Right renal pelvis (tissue), 4 donors: Measurements from ENCODE around the gene ACTMAP. TPM values are rescaled to one million over a fixed set of nuclear protein-coding genes. Genes with fewer than 3 reads are reported as not detected.
"Not testable (repeated sequence)": the region's sequence is repeated elsewhere in the genome, so short reads cannot be mapped to it uniquely, and the experiment has no call there.

Experiments
- DNase-seq, 4 donors: peaks; one replicate each; pipeline ENCODE4 v3.0.0-alpha.2; 2013; ENCODE audit warnings: low read depth in 4 of 4, low spot score in 3 of 4, missing footprints in 1 of 4
- polyA plus RNA-seq, 4 donors: library from polyadenylated mRNA; unstranded; fragments of 120-200 nt; gene quantifications; one replicate each; pipeline ENCODE4 v1.2.1, GENCODE V29; 2013; ENCODE audit not compliant: insufficient read length in 4 of 4

The ACTMAP gene
- polyA plus RNA-seq, 4 donors, result 13.0 to 21.8 (median 15.4) TPM

DNA sequence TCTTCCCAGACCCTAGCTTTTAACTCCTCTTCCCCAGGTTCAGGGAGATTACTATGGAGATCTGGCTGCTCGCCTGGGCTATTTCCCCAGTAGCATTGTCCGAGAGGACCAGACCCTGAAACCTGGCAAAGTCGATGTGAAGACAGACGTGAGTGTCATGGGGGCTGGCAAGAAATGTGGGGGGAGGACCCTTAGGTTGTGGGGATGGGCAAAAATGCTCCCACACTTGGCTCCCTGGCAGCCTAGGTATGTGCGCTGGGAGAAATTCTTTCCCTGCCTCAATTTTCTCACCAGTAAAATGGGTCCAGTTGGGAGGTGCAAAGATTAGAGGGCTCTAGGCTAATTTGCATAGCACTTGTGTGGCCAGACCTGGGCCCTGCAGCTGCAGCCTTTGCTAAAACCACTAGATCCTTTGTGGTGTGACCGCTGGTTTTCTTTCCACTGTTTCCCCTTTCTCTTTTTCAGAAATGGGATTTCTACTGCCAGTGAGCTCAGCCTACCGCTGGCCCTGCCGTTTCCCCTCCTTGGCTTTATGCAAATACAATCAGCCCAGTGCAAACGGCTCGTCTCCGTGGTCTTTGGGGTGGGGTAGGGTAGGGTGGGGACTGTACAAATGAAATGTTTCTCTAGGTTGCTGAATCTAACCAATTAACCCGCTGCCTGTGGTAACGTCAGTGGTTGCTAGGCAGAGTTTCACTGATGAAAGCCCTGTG, 26.8 kb upstream of the ACTMAP start:
- peak; percentile 83 to 91 (median 89) for DNase-seq

DNA sequence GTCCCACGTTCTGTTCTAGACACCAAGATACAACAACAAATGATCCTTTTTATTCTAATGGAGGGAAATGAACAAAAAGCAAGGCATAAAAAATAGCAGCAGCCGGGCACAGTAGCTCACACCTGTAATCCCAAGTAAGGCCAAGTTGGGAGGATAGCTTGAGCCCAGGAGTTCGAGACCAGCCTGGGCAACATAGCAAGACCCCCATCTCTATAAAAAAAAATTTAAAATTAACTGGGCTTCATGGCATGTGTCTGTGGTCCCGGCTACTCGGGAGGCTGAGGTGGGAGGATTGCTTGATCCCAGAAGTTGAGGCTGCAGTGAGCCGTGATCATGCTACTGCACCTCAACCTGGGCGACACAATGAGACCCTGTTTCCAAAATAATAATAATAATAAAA, 26.1 kb upstream of the ACTMAP start:
- DNase-seq, result no peak

DNA sequence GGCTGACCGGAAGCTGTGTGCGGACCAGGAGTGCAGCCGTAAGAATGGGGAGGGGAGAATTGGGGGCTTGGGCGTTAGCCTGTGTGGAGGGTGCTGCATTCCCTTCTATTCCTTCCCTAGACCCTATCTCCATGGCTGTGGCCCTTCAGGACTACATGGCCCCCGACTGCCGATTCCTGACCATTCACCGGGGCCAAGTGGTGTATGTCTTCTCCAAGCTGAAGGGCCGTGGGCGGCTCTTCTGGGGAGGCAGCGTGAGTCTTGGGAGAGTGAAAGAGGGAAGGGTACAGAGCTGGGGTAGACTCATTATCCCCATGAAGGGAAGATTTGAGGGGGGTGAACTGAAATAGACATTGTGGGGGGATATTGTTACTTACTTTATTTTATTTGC, 25.4 kb upstream of the ACTMAP start:
- DNase-seq, result no peak

DNA sequence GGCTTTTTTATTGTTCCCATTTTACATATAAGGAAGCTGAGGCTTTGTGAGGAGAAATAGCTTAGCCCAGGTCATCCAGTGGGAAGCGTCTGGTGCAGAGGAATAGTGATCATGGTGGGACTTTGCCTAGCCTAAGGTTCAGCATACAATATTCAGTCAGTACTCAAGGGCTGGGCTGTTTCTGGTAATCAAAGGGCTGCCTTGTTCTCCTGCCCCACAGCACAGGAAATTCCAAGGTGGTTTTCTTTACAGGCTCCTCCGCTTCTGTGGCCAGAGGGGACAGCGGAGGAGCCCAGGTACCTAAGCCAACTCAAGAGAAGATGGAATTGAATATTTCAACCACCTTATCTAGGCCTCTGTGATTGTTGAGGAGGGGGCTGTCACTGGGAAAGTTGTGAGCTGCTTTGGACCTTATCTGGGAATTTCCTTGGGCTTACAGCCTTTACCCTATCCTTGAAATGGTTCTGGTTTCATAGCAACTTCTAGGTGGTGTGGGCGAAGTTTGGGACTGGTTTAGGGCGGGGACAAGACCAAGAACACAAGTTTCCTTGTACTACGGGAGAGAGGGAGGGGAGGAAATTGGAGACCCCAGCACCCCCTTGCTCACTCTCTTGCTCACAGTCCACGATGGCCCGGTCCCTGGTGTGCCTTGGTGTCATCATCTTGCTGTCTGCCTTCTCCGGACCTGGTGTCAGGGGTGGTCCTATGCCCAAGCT, 24.8 kb upstream of the ACTMAP start, which contains the start of gene MIA:
Gene MIA (plus strand): TSS at position 606 of the 716 bp plus-strand sequence. CDS start 22 bp downstream, at position 628.
- no peak for DNase-seq

DNA sequence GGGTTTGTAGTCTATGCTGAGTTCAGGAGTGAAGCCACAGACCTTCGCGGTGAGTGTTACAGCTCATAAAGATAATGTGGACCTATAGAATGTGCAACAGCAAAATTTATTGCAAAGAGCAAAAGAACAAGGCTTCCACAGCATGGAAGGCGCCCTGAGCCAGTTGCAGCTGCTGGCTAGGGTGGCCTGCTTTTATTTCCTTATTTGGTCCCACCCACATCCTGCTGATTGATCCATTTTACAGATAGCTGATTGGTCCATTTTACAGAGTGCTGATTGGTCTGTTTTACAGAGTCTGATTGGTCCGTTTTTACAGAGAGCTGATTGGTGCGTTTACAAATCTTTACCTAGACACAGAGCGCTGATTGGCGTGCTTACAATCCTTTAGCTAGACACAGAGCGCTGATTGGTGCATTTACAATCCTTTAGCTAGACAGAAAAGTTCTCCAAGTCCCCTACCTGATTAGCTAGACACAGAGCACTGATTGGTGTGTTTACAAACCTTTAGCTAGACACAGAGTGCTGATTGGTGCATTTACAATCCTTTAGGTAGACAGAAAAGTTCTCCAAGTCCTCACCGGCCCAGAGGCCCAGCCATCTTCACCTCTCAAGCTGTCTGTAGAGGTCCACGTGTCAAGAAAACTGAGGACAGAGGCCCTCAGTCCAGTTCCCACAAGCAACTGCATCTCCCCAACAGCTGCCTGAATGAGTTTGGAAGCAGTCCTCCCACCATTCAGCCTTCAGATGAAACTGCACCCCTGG, 21.0 kb upstream of the ACTMAP start:
- not testable (repeated sequence) for DNase-seq

DNA sequence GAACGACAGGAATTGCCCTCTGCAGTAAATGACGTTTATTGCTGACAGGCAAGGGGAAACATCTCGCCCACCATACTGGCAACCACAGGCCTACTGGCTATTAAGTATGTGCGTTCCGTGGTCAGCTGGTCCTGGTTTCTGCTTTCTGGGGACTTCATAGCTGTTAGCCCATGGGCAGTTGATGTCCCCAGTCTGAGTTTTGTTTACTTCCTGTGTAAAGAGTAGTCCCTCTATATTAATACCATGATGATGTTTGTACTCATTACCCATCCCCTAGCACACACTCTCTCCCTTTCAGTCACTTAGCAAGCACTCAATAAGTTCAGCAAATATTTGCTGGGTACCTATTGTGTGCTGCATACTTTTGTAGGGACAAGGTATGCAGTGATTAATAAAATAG, 18.6 kb upstream of the ACTMAP start:
- DNase-seq, result no peak

DNA sequence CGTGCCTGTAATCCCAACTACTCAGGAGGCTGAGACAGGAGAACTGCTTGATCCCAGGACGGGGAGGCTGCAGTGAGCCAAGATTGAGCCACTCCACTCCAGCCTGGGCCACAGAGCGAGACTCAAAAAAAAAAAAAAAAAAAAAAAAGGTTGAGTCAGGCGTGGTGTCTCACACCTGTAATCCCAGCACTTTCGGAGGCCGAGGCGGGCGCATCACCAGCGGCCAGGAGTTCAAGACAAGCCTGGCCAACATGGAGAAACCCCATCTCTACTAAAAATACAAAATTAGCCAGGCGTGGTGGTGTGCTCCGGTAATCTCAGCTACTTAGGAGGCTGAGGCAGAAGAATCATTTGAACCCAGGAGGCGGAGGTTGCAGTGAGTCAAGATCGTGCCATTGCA, 16.1 kb upstream of the ACTMAP start:
- not testable (repeated sequence) for DNase-seq

DNA sequence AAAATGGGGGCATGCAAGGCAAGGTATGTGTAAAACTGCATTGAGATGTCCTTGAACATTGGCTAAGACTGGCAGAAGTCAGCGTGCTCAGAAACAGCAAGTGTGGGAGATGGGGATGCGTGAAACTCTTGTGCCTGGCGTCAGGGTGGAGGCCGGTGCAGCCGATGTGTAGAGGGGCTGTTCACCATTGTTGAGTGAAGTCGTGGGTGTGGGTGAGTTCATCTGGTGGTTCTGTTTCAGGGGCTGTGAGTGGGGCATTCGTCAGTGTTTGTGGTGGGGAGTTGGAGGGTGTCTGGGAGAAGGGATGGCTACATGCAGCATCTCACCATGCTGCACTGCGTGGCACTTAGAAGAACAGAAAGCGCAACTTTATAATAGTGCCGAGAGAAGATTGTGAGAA, 13.7 kb upstream of the ACTMAP start:
- no peak for DNase-seq

DNA sequence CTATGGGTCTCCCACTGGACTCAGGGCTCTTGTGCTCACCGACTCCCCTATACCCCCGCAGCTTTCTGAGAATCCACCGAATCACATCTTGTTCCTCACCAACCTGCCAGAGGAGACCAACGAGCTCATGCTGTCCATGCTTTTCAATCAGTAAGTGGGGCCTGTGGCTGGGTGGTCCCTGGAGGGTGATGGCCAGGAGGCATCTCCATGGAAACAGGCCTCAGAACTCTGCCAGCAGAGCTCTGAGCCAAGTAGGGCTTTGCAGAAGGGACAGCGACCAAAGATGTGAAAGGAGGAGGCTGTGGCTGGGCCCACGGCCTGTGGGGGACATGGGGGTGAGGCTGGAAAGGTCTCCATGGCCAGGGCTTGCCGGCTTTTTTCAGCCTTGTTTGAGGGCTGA, 13.2 kb upstream of the ACTMAP start:
- no peak for DNase-seq

DNA sequence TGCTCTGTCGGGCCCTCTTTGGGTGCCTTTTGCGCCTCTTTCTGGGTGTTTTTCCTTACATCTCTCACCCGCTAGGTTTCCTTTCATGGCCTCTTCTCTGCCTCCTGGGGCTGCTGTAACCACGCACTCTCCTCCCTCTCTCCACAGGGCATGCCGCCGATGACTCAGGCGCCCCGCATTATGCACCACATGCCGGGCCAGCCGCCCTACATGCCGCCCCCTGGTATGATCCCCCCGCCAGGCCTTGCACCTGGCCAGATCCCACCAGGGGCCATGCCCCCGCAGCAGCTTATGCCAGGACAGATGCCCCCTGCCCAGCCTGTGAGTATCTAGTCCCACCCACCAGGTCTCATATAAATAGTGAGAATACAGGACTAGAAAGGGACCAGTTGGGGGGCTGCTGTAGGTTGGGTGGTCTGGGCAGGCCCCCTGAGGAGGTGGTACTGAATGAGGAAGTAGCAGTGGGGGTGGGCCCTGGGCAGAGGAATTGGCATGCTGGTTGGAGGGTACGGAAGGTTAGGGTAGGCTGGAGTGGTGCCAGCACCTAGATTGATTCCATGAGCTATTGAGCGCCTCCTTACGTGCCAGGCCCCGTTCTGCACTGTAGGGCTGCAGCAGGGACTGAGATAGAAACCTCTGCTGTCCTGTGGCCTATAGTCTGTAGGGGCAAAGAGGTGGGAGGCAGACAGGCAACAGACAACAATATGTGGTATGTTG, 12.6 kb upstream of the ACTMAP start:
- no peak for DNase-seq

DNA sequence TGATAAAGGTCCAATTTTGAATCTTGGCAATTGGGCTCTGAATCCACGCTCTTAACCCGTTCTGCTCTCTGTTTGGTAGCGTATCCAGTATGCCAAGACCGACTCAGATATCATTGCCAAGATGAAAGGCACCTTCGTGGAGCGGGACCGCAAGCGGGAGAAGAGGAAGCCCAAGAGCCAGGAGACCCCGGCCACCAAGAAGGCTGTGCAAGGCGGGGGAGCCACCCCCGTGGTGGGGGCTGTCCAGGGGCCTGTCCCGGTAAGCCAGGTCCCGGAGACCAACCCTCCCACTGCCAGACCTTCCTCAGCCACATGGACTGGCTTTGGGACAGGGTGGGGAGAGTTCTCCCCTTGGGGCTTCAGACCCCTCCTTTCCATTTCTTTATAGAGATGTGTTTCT, 9.1 kb upstream of the ACTMAP start:
- DNase-seq, result no peak

DNA sequence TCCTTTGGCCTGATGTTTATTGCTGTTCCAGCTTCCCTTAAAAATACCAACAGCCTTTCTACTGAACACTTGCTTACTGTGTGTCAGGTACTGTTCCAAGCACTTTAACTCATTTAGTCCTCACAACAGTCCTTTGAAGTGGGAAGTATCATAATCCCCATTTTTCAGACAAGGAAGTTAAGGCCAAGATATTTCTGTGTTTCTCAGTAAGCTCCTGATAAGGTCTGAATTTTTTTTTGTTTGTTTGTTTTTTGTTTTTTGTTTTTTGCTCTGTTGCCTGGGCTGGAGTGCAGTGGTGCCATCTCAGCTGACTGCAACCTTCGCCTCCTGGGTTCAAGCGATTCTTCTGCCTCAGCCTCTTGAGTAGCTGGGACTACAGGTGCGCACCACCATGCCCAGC, 8.2 kb upstream of the ACTMAP start:
- DNase-seq, result no peak

DNA sequence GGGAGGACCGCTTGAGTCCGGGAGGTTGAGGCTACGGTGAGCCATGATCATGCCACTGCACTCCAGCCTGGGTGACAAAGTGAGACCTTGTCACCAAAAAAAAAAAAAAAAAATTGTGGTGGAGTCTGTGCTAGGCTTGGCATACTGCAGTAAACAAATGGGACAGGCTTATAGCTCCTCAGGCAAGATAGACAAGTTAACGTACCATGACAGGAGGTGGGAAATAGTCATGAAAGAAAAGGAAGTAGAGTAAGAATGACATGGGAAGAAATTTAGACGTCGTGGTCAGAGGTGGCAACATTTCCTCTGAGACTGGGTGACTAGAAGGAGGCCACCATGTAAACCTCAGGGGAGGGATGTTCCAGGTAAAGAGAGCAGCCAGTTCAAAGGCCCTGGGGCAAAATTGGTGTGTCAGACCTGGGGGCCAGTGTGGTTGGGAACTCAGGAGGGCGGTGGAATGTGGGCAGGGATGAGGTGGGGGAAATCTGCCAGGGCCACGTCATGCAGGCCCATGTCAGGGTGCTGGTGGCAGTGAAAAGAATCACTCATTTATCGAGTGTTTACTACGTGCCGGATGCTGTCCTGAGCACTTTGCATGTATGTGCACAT, 6.3 kb upstream of the ACTMAP start:
- no peak for DNase-seq

DNA sequence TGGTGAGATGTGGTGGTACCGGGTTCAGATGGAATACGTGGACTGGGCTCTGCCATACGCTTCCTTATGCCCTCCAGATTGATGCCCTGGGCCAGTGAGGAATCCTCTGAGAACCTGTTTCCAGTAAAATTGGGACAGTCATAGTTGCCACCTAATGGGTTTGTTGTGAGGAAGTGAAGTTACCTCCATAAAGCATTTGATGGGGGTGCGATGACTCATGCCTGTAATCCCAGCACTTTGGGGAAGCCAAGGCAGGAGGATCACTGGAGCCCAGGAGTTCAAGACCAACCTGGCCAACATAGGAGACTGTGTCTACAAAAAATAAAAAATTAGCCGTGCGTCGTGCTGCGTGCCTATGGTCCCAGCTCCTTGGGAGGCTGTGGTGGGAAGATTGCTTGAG, 5.5 kb upstream of the ACTMAP start:
- no peak for DNase-seq

DNA sequence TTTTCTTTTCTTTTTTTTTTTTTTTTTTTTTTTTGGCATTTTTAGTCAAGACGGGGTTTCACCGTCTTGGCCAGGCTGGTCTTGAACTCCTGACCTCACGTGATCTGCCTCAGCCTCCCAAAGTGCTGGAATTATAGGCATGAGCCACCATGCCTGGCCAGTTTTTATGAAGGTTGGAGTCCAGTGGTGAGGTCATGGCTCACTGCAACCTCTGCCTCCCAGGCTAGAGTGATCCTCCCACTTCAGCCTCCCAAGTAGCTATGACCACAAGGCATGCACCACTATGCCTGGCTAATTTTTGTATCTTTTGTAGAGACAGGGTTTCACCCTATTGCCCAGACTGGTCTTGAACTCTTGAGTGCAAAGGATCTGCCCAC, 5.0 kb upstream of the ACTMAP start:
- no peak for DNase-seq

DNA sequence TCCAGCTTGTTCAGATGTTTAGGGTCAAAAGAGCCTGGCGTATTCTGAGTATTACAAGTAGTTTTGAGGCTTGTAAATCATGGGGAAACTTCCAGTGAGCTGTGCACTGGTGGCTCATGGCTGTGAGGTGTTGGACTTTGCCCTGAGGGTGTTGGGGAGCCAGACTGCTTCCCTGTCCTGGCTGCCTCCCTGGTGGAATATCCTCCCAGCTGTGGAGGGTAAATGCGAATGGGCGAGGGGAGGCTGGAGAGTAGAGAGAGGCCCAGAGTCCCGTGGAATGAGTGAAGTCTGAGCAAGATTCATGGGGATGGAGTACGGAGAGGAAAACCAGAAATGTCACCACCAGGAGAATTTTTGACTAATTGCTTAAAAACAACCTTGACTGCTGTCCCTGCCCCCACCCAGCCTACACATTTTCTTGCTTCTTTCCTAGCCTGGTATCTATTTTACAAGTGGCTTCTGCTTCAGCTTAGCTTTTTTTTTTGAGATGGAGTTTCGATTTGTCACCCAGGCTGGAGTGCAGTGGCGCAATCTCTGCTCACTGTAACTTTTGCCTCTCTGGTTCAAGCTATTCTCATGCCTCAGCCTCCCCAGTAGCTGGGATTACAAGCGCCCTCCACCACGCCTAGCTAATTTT, 4.5 kb upstream of the ACTMAP start:
- DNase-seq, result no peak

DNA sequence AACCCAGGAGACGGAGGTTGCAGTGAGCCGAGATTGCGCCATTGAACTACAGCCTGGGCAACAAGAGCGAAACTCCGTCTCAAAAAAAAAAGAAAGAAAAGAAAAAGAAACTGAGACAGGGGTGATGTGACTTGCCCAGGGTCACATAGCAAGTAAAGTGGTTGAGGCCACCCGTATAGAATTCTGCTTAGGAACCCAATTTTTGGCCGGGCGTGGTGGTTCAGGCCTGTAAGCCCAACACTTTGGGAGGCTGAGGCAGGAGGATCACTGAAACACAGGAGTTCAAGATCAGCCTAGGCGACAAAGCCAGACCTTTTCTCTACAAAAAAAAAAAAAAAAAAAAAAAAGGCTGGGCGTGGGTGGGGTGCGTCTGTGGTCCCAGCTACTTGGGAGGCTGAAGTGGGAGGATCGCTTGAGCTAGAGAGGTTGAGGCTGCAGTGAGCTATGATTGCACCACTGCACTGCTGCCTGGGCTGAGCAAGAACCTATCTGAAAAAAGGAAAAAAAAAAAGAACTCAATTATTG, 2.0 kb upstream of the ACTMAP start:
- DNase-seq, result no peak

DNA sequence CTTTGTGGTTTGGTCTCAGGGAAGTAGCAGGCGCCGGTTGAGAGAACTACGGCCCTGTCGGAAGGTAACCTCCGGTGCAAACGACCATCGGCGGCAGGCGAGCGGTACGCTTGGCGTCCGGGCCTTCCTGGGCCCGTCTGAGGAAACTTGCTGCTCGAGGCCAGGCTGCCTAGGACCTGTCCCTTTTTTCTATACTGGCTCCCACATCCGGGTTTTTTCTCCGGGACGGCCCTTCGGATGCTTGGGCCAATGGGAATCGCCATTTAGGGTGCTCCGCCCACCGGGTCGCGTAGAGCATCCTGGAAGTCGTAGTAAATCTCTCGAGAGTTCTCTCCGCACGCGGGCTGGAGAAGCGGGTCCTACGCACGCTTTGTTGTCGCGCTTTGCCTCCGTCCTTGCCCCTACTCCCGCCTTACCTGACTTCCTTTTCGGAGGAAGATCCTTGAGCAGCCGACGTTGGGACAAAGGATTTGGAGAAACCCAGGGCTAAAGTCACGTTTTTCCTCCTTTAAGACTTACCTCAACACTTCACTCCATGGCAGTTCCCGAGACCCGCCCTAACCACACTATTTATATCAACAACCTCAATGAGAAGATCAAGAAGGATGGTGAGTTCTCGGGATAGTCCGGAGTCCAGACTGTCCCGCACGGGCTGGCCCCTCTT, 729 bp upstream of the ACTMAP start, which contains the start of gene SNRPA:
Gene SNRPA (plus strand): TSS at position 330 of the 664 bp plus-strand sequence. CDS start 206 bp downstream, at position 536.
- DNase-seq, result peak; percentile 96 to 100 (median 98)

DNA sequence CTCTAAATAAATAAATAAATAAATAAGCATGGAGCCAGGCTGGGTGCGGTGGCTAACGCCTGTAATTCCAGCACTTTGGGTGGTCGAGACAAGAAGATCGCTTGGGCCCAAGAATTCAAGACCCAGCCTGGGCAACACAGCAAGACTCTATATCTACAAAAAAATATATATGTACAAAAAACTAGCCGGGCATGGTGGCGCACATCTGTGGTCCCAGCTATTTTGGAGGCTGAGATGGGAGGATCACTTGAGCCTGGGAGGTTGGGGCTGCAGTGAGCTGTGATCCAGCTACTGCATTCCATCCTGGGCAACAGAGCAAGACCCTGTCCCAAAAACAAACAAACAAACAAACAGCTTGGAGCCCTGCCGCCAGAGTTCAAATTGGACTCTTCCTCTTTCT, 2.7 kb downstream of the ACTMAP start:
- DNase-seq, result no peak
